ENCODE results near the gene SIAH2.

GRCh38 chr3:150745832-150746231, 17.1 kb downstream of the SIAH2 start:
- TF ChIP-seq CTCF (IDR thresholded peaks at IDR 0.05), result no peak
- no peak for TF ChIP-seq ZFX (IDR thresholded peaks at IDR 0.05; ENCODE audit: borderline replicate concordance)
